Brain microvascular endothelial cell (primary cell): ENCODE results near the gene RPL10.

Experiments used
- DNase-seq: peaks from one replicate; pipeline ENCODE4 v3.0.0-alpha.2; 2020
- H3K27ac ChIP-seq: fragments of 250-450 bp; sonication (Bioruptor Pico); 2 replicates; pipeline ENCODE4 v1.5.1; 2020; ENCODE audit warnings: mild to moderate bottlenecking, moderate library complexity
- H3K27me3 ChIP-seq: fragments of 250-450 bp; sonication (Bioruptor Pico); replicated peaks from 2 replicates; pipeline ENCODE4 v1.5.1; 2020; ENCODE audit warnings: mild to moderate bottlenecking
- H3K36me3 ChIP-seq: fragments of 250-450 bp; sonication (Bioruptor Pico); replicated peaks from 2 replicates; pipeline ENCODE4 v1.5.1; 2020; ENCODE audit warnings: mild to moderate bottlenecking
- H3K4me3 ChIP-seq: 2 replicates; pipeline ENCODE4 v1.5.1; 2011; ENCODE audit warnings: low read depth, mild to moderate bottlenecking, control low read depth, low read length, moderate library complexity
- in situ Hi-C: cut with HindIII; loops from 2 replicates; pipeline ENCODE4 v1.10.0; 2017; ENCODE audit warnings: low sequenced_read_pairs, low pct_ligation_motif_present
- TF ChIP-seq, protein P1 (sequence below): IDR thresholded peaks from 2 replicates; pipeline ENCODE4 v1.5.1; 2011; ENCODE audit warnings: low read depth, mild to moderate bottlenecking, moderate library complexity, low read length, control low read depth, inconsistent platforms; ENCODE audit errors: missing control alignments

The RPL10 gene

DNA sequence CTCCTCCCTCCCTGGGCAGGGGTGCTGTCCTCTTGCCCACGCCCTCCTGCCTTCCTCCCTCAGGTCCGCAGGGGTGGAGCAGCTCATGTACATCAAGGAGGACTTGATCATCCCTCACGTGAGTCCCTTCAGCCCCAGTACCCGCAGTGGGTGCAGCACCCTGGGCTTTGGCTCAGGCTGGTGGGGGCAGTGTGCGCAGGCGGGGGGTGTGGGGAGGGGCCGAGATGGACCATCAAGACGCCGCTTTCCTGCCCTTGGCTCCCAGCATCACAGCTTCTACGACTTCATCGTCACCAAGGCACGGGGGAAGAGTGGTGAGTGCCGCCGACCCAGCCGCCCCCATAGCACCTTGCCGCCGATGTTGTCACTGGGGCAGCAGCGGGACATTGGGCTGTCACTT, 51.4 kb downstream of the RPL10 start:
- TF ChIP-seq, protein P1, sequence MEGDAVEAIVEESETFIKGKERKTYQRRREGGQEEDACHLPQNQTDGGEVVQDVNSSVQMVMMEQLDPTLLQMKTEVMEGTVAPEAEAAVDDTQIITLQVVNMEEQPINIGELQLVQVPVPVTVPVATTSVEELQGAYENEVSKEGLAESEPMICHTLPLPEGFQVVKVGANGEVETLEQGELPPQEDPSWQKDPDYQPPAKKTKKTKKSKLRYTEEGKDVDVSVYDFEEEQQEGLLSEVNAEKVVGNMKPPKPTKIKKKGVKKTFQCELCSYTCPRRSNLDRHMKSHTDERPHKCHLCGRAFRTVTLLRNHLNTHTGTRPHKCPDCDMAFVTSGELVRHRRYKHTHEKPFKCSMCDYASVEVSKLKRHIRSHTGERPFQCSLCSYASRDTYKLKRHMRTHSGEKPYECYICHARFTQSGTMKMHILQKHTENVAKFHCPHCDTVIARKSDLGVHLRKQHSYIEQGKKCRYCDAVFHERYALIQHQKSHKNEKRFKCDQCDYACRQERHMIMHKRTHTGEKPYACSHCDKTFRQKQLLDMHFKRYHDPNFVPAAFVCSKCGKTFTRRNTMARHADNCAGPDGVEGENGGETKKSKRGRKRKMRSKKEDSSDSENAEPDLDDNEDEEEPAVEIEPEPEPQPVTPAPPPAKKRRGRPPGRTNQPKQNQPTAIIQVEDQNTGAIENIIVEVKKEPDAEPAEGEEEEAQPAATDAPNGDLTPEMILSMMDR, result no peak
- Histone ChIP-seq H3K27ac (no peak overlapping the region), H3K27me3 (no peaks in the 10 kb centered on the region), H3K36me3 (peaks cover 5% of the 10 kb centered on the region), H3K4me3 (no peak overlapping the region)
- in situ Hi-C loops, result no loop called here
- no peak for DNase-seq

DNA sequence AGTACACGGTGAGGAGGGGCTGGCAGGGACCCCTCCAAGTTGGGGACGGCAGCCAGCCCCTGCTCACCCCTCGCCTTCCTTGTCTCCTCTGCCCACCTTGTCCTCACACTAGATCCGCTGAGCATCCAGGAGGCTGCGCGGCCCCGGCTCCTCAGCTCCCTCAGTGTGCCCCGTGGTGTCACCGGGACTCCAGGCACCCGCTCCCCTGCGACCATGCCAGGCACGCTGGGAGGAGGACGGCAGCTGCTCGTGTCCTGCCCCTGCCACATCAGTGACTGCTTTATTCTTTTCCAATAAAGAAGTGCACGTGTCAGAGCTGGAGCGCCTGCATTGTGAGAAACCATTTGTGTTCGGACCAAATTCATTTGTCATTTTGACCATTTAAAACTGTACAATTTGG, 52.1 kb downstream of the RPL10 start:
- DNase-seq, result no peak
- Histone ChIP-seq H3K27me3 (no peaks in the 10 kb centered on the region), H3K36me3 (peaks cover 5% of the 10 kb centered on the region), H3K4me3 (no peak overlapping the region), H3K27ac (no peak overlapping the region)
- in situ Hi-C loops, result no loop called here
- TF ChIP-seq, protein P1, result no peak
